Activated naive CD4-positive, alpha-beta T cell treated with Interleukin-2 at 50 U/mL for 16 hours (primary cell): ENCODE data around the gene SLA2.
"Not testable (repeated sequence)": the region's sequence is repeated elsewhere in the genome, so short reads cannot be mapped to it uniquely, and the experiment has no call there.

Source experiments
- DNase-seq: peaks from one replicate; pipeline ENCODE4 v3.0.0-alpha.2; 2020

The SLA2 gene

GRCh38 chr20:36644032-36644705 is 1.8 kb downstream of the SLA2 start:
- peak; percentile 68 for DNase-seq

GRCh38 chr20:36642136-36642535 is 3.9 kb downstream of the SLA2 start:
- no peak for DNase-seq

- DNase-seq: no peak
Observed at GRCh38 chr20:36641506-36641843, 4.5 kb downstream of the SLA2 start.

- DNase-seq: not testable (repeated sequence)
Observed at GRCh38 chr20:36638876-36639400, 7.1 kb downstream of the SLA2 start.

GRCh38 chr20:36634342-36634741 is 11.7 kb downstream of the SLA2 start:
- DNase-seq: no peak

- DNase-seq: no peak
Observed at GRCh38 chr20:36633285-36633772, 12.7 kb downstream of the SLA2 start.

- no peak for DNase-seq
Observed at GRCh38 chr20:36632487-36633284, 13.3 kb downstream of the SLA2 start.

- DNase-seq: no peak
Observed at GRCh38 chr20:36632147-36632486, 13.9 kb downstream of the SLA2 start.

- no peak for DNase-seq
Observed at GRCh38 chr20:36631646-36632045, 14.3 kb downstream of the SLA2 start.

- peak; percentile 47 for DNase-seq
Observed at GRCh38 chr20:36629719-36630681, 16.0 kb downstream of the SLA2 start.

GRCh38 chr20:36628076-36628475 is 17.9 kb downstream of the SLA2 start:
- DNase-seq: no peak

- no peak for DNase-seq
Observed at GRCh38 chr20:36624944-36625324, 21.1 kb downstream of the SLA2 start.

- DNase-seq: no peak
Observed at GRCh38 chr20:36624068-36624943, 21.7 kb downstream of the SLA2 start.

GRCh38 chr20:36623444-36623843 is 22.6 kb downstream of the SLA2 start:
- no peak for DNase-seq

- DNase-seq: no peak
Observed at GRCh38 chr20:36620917-36621316, 25.1 kb downstream of the SLA2 start.

- no peak for DNase-seq
Observed at GRCh38 chr20:36614781-36615557, 31.0 kb downstream of the SLA2 start.

GRCh38 chr20:36613974-36614373 is 32.0 kb downstream of the SLA2 start:
- no peak for DNase-seq

GRCh38 chr20:36611625-36612024 is 34.4 kb downstream of the SLA2 start:
- DNase-seq: no peak

GRCh38 chr20:36608388-36608728 is 37.6 kb downstream of the SLA2 start:
- DNase-seq: not testable (repeated sequence)

- DNase-seq: no peak
Observed at GRCh38 chr20:36607586-36608387, 38.2 kb downstream of the SLA2 start.
